ENCODE measurements around the gene OR51V1. TPM values are rescaled to one million over a fixed set of nuclear protein-coding genes. Genes with fewer than 3 reads are reported as not detected.

Gene OR51V1
- total RNA-seq, 1 donor = not detected

DNA sequence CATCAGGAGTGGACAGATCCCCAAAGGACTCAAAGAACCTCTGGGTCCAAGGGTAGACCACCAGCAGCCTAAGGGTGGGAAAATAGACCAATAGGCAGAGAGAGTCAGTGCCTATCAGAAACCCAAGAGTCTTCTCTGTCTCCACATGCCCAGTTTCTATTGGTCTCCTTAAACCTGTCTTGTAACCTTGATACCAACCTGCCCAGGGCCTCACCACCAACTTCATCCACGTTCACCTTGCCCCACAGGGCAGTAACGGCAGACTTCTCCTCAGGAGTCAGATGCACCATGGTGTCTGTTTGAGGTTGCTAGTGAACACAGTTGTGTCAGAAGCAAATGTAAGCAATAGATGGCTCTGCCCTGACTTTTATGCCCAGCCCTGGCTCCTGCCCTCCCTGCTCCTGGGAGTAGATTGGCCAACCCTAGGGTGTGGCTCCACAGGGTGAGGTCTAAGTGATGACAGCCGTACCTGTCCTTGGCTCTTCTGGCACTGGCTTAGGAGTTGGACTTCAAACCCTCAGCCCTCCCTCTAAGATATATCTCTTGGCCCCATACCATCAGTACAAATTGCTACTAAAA, 26.3 kb upstream of the OR51V1 start, which contains the start of gene HBB:
Gene HBB, minus strand, starts transcription at position 340 of the 579 bp plus-strand sequence. Its CDS starts 50 bp downstream, at position 290.
- no peak within 1 kb of the TSS for H3K4me3 ChIP-seq (ENCODE audit: low read depth, low read length)
- no peak for DNase-seq (ENCODE audit: low read depth)
- no peak for TF ChIP-seq CTCF (IDR thresholded peaks at IDR 0.05; ENCODE audit: insufficient read depth, low read length)

- no peak for TF ChIP-seq CTCF (IDR thresholded peaks at IDR 0.05; ENCODE audit: insufficient read depth, low read length)
- H3K4me3 ChIP-seq (ENCODE audit: low read depth, low read length) = no peak overlapping the region
- DNase-seq (ENCODE audit: low read depth) = no peak
These were observed 25.0 kb upstream of the OR51V1 start for GRCh38 chr11:5225480-5225871.

- no peak overlapping the region for H3K4me3 ChIP-seq (ENCODE audit: low read depth, low read length)
- DNase-seq (ENCODE audit: low read depth) = no peak
- TF ChIP-seq CTCF (IDR thresholded peaks at IDR 0.05; ENCODE audit: insufficient read depth, low read length) = no peak
These were observed 24.3 kb upstream of the OR51V1 start for GRCh38 chr11:5224538-5225479.

- TF ChIP-seq CTCF (IDR thresholded peaks at IDR 0.05; ENCODE audit: insufficient read depth, low read length) = no peak
- no peak for DNase-seq (ENCODE audit: low read depth)
- no peak overlapping the region for H3K4me3 ChIP-seq (ENCODE audit: low read depth, low read length)
These were observed 23.2 kb upstream of the OR51V1 start for GRCh38 chr11:5223686-5224085.

GRCh38 chr11:5223146-5223545, 22.7 kb upstream of the OR51V1 start:
- DNase-seq (ENCODE audit: low read depth) = no peak
- no peak overlapping the region for H3K4me3 ChIP-seq (ENCODE audit: low read depth, low read length)
- no peak for TF ChIP-seq CTCF (IDR thresholded peaks at IDR 0.05; ENCODE audit: insufficient read depth, low read length)

DNA sequence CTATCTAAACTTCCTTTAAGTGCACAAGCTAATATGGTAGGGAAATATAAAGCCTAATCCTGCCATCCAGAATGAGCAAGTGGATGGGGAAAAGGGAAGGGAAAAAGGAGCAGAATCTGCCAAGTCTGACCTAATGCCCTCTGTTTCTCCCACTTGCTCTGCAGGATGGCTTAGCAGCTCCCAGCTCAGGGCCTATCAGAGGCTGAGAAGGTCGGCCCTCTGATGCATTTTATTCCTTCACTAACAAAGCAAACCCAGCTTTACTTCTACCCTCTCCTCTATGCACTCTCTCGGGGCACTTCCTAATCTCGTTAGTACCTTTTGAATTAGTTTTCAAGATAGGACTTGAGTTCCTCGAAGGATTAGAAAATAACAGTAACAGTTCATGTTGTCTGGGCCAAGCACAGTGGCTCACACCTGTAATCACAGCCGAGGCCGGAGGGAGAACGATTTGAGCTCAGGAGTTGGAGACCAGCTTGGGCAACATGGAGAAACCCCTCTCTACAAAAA, 9.9 kb upstream of the OR51V1 start:
- no peak for TF ChIP-seq CTCF (IDR thresholded peaks at IDR 0.05; ENCODE audit: insufficient read depth, low read length)
- DNase-seq (ENCODE audit: low read depth) = no peak
- H3K4me3 ChIP-seq (ENCODE audit: low read depth, low read length) = no peak overlapping the region
